NCI-H510A (cell line): ENCODE measurements around the gene CLBA1.
"Not testable (repeated sequence)": the region's sequence is repeated elsewhere in the genome, so short reads cannot be mapped to it uniquely, and the experiment has no call there.

ENCODE experiments used
- DNase-seq: peaks from one replicate; lab custom pipeline; 2025; lab: John Stamatoyannopoulos, UW

The CLBA1 gene

GRCh38 chr14:105023144-105023543 lies 37.6 kb downstream of the CLBA1 start:
- DNase-seq = no peak

- no peak for DNase-seq
These were observed 38.3 kb downstream of the CLBA1 start for GRCh38 chr14:105023791-105024480.

- no peak for DNase-seq
These were observed 39.8 kb downstream of the CLBA1 start for GRCh38 chr14:105025429-105025828.

GRCh38 chr14:105026033-105026785 lies 40.6 kb downstream of the CLBA1 start:
- DNase-seq = no peak

GRCh38 chr14:105026802-105027563 lies 41.4 kb downstream of the CLBA1 start:
- DNase-seq = no peak

GRCh38 chr14:105027718-105028117 lies 42.1 kb downstream of the CLBA1 start:
- not testable (repeated sequence) for DNase-seq

- no peak for DNase-seq
These were observed 42.8 kb downstream of the CLBA1 start for GRCh38 chr14:105028251-105028927.

- DNase-seq = no peak
These were observed 43.8 kb downstream of the CLBA1 start for GRCh38 chr14:105029402-105029801.

- DNase-seq = no peak
These were observed 44.6 kb downstream of the CLBA1 start for GRCh38 chr14:105030194-105030593.

GRCh38 chr14:105030836-105031396 lies 45.3 kb downstream of the CLBA1 start:
- no peak for DNase-seq

- DNase-seq = not testable (repeated sequence)
These were observed 46.9 kb downstream of the CLBA1 start for GRCh38 chr14:105032451-105032901.

- DNase-seq = not testable (repeated sequence)
These were observed 47.9 kb downstream of the CLBA1 start for GRCh38 chr14:105033412-105033900.

GRCh38 chr14:105034315-105035039 lies 48.9 kb downstream of the CLBA1 start:
- no peak for DNase-seq

- not testable (repeated sequence) for DNase-seq
These were observed 50.0 kb downstream of the CLBA1 start for GRCh38 chr14:105035616-105036015.

GRCh38 chr14:105039458-105040205 lies 54.0 kb downstream of the CLBA1 start:
- no peak for DNase-seq

GRCh38 chr14:105041841-105042765 lies 56.5 kb downstream of the CLBA1 start:
- DNase-seq = no peak

GRCh38 chr14:105042813-105043212 lies 57.2 kb downstream of the CLBA1 start:
- no peak for DNase-seq

- no peak for DNase-seq
These were observed 58.1 kb downstream of the CLBA1 start for GRCh38 chr14:105043641-105044040.
